Measurements from ENCODE around the gene GBP7. TPM values are rescaled to one million over a fixed set of nuclear protein-coding genes. Genes with fewer than 3 reads are reported as not detected.
"Not testable (repeated sequence)": the region's sequence is repeated elsewhere in the genome, so short reads cannot be mapped to it uniquely, and the experiment has no call there.

GBP7 gene
- total RNA-seq, 1 donor from 2014 or later: not detected

DNA sequence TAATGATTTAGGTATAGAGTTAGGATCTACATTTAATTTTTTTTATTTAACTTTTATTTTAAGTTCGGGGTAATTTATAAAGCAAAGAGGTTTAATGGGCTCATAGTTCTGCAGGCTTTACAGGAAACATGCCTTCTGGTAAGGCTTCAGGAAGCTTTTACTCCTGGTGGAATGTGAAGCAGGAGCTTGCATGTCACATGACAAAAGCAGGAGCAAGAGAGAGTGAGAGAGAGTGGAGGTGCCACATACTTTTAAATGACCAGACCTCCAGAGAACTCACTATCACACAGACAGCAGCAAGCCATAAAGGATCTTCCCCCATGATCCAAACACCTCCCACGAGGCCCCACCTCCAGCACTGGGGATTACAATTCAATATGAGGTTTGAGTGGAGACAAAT lies 32.3 kb downstream of the GBP7 start:
- Mint-ChIP-seq H3K4me1 (ENCODE audit: low read depth) (no peaks in the 10 kb centered on the region), H3K36me3 (ENCODE audit: insufficient read depth) (no peaks in the 10 kb centered on the region)
- TF ChIP-seq, protein P1, sequence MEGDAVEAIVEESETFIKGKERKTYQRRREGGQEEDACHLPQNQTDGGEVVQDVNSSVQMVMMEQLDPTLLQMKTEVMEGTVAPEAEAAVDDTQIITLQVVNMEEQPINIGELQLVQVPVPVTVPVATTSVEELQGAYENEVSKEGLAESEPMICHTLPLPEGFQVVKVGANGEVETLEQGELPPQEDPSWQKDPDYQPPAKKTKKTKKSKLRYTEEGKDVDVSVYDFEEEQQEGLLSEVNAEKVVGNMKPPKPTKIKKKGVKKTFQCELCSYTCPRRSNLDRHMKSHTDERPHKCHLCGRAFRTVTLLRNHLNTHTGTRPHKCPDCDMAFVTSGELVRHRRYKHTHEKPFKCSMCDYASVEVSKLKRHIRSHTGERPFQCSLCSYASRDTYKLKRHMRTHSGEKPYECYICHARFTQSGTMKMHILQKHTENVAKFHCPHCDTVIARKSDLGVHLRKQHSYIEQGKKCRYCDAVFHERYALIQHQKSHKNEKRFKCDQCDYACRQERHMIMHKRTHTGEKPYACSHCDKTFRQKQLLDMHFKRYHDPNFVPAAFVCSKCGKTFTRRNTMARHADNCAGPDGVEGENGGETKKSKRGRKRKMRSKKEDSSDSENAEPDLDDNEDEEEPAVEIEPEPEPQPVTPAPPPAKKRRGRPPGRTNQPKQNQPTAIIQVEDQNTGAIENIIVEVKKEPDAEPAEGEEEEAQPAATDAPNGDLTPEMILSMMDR (IDR thresholded peaks at IDR 0.05; ENCODE audit: unreplicated experiment): no peak

DNA sequence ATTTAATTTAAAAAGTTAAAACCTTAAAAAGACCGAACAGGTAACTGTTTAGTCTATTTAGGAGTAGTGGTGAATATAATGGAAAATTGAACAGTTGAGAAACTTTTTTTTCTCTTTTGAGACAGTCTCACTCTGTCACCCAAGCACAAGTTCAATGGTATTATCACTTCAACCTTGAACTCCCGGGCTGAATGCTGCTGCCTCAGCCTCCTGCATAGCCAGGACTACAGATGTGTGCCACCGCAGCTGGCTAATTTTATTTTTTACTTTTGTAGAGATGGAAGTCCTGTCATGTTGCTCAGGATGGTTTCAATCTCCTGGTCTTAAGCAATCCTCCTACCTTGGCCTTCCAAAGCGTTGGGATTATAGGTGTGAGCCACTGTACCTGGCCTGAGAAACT lies 33.6 kb downstream of the GBP7 start:
- Mint-ChIP-seq H3K36me3 (ENCODE audit: insufficient read depth) (no peaks in the 10 kb centered on the region), H3K4me3 (ENCODE audit: low read depth) (no peak overlapping the region), H3K27me3 (no peaks in the 10 kb centered on the region), H3K9me3 (ENCODE audit: low read depth) (peaks cover 14% of the 10 kb centered on the region), H3K27ac (no peak overlapping the region), H3K4me1 (ENCODE audit: low read depth) (no peaks in the 10 kb centered on the region)
- DNase-seq (ENCODE audit: low spot score, unreplicated experiment): no peak
- TF ChIP-seq, protein P1 (IDR thresholded peaks at IDR 0.05; ENCODE audit: unreplicated experiment): no peak

More for the DNA sequence above, 32.3 kb downstream of the GBP7 start:
- no peak for DNase-seq (ENCODE audit: low spot score, unreplicated experiment)
- Mint-ChIP-seq H3K27ac (no peak overlapping the region), H3K27me3 (peaks cover 3% of the 10 kb centered on the region), H3K9me3 (ENCODE audit: low read depth) (peaks cover 3% of the 10 kb centered on the region), H3K4me3 (ENCODE audit: low read depth) (no peak overlapping the region)

DNA sequence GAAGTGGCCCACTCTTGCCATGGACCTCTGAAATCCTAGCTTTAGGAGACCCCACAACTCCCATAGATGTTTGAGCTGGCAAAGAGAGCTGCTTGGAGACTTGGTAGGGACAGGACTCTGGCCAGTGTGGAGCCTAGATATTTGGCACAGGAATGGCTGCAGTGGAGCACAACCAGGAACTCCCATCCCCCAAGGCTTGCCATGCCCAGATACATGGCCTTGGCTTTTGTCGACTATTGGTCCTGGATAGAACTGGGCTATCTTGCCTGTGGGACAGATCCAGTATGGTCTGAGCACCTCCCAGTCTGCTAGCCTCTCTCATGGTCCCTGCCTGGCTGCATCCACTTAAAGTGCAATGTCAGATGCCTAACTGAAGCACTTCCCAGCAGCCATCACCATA lies 42.1 kb downstream of the GBP7 start:
- Mint-ChIP-seq H3K27ac (no peak overlapping the region), H3K9me3 (ENCODE audit: low read depth) (peaks cover 13% of the 10 kb centered on the region), H3K36me3 (ENCODE audit: insufficient read depth) (no peaks in the 10 kb centered on the region), H3K27me3 (peaks cover 4% of the 10 kb centered on the region), H3K4me3 (ENCODE audit: low read depth) (no peak overlapping the region), H3K4me1 (ENCODE audit: low read depth) (peaks cover under 1% of the 10 kb centered on the region)
- TF ChIP-seq, protein P1 (IDR thresholded peaks at IDR 0.05; ENCODE audit: unreplicated experiment): no peak
- no peak for DNase-seq (ENCODE audit: low spot score, unreplicated experiment)

DNA sequence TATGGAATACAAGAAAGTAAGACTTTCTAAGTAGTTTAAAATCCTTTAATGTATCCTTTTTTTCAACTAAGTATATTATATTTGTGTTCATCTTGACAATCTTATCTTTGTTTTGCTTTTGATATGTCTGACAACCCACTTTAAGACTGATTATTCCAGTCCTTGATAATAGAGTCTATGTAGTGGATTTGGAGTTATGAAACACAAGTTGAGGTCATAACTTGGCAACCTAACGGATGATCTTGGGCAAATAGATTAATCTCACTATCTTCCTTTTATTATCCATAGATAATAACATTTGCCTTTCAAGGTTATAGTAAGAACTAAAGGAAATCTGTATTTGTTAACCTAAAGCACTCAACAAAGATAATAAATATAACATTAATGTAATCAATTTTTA lies 45.1 kb downstream of the GBP7 start:
- DNase-seq (ENCODE audit: low spot score, unreplicated experiment): no peak
- H3K27ac Mint-ChIP-seq: no peak overlapping the region
- no peak overlapping the region for H3K4me3 Mint-ChIP-seq (ENCODE audit: low read depth)
- H3K9me3 Mint-ChIP-seq (ENCODE audit: low read depth): no peaks in the 10 kb centered on the region
- no peaks in the 10 kb centered on the region for H3K36me3 Mint-ChIP-seq (ENCODE audit: insufficient read depth)
- peaks cover 4% of the 10 kb centered on the region for H3K27me3 Mint-ChIP-seq
- peaks cover 4% of the 10 kb centered on the region for H3K4me1 Mint-ChIP-seq (ENCODE audit: low read depth)
- TF ChIP-seq, protein P1 (IDR thresholded peaks at IDR 0.05; ENCODE audit: unreplicated experiment): no peak

DNA sequence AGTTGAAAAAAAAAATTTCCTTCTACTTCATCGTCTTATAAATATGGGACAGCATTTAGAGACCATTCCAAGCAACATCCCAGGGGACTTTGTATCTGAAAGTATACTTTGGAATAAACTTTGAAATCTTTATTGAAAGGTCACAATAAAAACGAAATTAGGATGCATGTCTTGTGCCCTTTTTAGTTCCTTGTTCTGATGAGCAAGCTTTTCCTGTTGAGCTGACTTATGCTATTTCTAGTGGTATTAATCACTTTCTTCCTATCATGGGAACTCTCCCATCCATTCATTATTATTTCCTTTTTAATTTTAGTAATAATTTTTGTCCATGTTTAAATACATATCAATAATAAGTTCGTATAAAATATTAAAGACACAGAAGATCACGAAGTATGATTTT lies 45.9 kb downstream of the GBP7 start:
- TF ChIP-seq, protein P1 (IDR thresholded peaks at IDR 0.05; ENCODE audit: unreplicated experiment): no peak
- Mint-ChIP-seq H3K9me3 (ENCODE audit: low read depth) (no peaks in the 10 kb centered on the region), H3K4me1 (ENCODE audit: low read depth) (peaks cover 4% of the 10 kb centered on the region), H3K4me3 (ENCODE audit: low read depth) (no peak overlapping the region), H3K27me3 (peaks cover 4% of the 10 kb centered on the region), H3K36me3 (ENCODE audit: insufficient read depth) (no peaks in the 10 kb centered on the region), H3K27ac (no peak overlapping the region)
- no peak for DNase-seq (ENCODE audit: low spot score, unreplicated experiment)

DNA sequence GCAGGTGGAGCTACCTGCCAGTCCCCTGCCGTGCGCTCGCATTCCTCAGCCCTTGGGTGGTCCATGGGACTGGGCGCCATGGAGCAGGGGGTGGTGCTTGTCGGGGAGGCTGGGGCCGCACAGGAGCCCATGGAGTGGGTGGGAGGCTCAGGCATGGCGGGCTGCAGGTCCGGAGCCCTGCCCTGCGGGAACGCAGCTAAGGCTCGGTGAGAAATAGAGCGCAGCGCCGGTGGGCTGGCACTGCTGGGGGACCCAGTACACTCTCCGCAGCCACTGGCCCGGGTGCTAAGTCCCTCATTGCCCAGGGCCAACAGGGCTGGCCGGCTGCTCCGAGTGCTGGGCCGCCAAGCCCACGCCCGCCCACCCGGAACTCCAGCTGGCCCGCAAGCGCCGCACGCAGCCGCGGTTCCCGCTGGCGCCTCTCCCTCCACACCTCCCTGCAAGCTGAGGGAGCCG lies 47.8 kb downstream of the GBP7 start:
- not testable (repeated sequence) for H3K9me3 Mint-ChIP-seq (ENCODE audit: low read depth); DNase-seq (ENCODE audit: low spot score, unreplicated experiment); H3K4me3 Mint-ChIP-seq (ENCODE audit: low read depth); H3K27me3 Mint-ChIP-seq; H3K27ac Mint-ChIP-seq; H3K36me3 Mint-ChIP-seq (ENCODE audit: insufficient read depth); H3K4me1 Mint-ChIP-seq (ENCODE audit: low read depth)

DNA sequence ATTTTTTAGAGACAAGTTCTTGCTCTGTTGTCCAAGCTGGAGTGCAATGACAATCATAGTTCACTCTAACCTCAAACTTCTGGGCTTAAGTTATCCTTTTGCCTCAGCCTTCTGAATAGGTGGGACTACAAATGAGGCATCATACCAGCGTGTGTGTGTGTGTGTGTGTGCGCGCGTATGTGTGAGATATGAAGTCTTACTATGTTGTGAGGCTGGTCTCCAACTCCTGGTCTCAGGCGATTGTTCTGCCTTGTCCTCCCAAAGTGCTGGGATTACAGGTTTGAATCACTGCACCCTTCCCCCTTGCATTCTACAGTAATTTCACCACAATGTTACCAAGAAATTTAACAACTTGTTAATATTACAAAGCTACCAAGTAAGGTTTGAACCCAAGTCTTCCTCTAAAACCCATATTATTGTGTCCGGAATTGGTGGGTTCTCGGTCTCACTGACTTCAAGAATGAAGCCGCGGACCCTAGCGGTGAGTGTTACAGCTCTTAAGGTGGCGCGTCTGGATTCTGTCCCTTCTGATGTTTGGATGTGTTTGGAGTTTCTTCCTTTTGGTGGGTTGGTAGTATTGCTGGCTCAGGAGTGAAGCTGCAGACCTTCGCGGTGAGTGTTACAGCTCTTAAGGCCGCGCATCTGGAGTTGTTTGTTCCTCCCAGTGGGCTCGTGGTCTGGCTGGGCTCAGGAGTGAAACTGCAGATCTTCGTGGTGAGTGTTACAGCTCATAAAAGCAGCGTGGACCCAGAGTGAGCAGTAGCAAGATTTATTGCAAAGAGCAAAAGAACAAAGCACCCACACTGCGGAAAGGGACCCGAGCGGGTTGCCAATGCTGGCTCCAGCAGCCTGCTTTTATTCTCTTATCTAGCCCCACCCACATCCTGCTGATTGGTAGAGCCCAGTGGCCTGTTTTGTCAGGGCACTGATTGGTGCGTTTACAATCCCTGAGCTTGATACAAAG lies 48.9 kb downstream of the GBP7 start:
- H3K36me3 Mint-ChIP-seq (ENCODE audit: insufficient read depth): not testable (repeated sequence)

More for the DNA sequence above, 48.9 kb downstream of the GBP7 start:
- H3K27ac Mint-ChIP-seq; DNase-seq (ENCODE audit: low spot score, unreplicated experiment); H3K4me3 Mint-ChIP-seq (ENCODE audit: low read depth); H3K27me3 Mint-ChIP-seq; H3K4me1 Mint-ChIP-seq (ENCODE audit: low read depth); H3K9me3 Mint-ChIP-seq (ENCODE audit: low read depth): not testable (repeated sequence)

All from progenitor cell of endocrine pancreas (in vitro differentiated cells).